ELF-1 (cell line): ENCODE data around the gene CPLX4.
A peak's percentile ranks its signal among the peaks of the same experiment; 100 is the strongest.
"Not testable (repeated sequence)": the region's sequence is repeated elsewhere in the genome, so short reads cannot be mapped to it uniquely, and the experiment has no call there.

Experiments
- DNase-seq: peaks from one replicate; pipeline ENCODE4 v3.0.0-alpha.2; 2016; ENCODE audit warnings: low read depth, low spot score

The CPLX4 gene

DNA sequence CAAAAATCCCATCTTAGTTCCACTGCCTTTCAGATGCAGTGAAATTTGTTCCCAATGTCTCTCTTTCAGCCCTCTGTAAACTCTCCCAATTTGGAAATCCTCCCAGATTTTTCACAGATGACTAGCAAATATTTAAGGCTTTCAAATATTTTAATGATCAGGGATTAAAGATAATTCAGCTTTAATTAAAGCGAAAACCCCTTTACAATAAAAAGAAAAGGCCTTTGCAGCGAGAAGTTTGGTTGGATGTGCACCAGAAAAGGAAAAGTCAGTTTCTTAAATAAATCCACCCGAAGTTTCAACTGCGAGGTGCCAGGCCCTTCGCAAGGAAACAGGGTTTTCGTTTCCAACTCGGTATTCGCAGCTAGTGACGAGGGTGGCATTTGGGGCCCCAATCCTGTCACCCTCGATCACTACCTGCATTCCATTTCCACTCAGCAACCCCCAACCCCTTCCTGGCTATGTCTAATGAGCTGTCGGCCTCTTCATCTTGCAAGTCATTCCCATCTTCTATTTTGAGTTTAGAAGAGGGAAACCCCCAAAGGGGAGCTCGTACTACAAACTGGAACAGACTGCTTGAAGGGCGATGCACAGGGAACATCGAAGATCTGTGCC lies 46.7 kb downstream of the CPLX4 start:
- DNase-seq: no peak

DNA sequence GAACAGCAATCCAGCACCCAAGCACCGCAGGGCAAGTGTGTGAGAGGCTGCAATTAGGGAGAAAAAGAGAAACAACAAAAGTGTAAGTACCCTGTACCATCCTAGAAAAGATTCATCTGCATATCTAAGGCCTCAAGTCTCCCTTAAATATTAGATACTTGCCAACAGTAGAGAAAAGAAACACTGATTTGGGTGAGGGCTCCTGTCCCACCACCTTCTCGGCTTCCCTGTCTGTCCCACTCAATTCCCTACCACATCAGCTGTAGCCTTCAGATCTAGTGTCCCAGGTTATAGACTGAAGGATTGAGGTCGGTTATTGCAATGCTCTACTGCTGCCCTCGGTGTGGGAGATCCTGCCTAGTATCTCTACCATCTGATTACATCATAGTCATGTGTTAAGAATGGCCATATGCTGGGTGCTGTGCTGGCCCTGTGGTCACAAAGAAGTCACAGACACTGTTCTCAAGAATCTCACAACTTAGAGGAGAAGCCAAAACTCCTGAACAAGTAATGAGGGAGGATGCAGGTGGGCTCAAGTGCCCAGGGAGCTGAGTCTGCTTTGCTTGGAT lies 47.7 kb downstream of the CPLX4 start:
- DNase-seq: no peak

DNA sequence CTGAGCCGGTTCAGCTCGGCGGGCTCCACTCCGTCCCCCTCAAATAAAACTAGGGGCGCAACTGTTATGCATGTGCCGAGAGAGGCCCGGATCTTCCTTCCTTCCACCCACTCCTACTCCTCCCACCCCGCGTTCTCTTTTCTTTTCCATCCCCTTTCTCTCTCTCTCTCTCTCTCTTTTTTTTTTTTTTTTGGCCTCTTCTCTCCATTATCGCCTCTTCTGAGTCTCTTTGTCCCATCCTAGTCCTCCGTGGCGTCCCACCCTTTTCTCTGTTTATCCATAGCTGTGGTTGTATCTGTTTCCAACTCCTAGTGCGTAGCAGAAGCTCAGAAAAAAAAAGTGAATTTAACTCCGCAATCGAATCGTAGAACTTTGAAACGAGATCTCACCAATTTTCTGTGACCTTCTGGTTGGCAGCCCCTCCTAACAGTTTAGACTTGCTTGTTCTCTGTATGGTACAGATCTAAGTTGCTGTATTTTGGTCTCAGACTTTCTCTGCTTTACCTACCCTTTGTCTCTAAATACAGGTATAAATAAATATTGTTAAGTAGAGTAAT lies 48.8 kb downstream of the CPLX4 start:
- DNase-seq: no peak

DNA sequence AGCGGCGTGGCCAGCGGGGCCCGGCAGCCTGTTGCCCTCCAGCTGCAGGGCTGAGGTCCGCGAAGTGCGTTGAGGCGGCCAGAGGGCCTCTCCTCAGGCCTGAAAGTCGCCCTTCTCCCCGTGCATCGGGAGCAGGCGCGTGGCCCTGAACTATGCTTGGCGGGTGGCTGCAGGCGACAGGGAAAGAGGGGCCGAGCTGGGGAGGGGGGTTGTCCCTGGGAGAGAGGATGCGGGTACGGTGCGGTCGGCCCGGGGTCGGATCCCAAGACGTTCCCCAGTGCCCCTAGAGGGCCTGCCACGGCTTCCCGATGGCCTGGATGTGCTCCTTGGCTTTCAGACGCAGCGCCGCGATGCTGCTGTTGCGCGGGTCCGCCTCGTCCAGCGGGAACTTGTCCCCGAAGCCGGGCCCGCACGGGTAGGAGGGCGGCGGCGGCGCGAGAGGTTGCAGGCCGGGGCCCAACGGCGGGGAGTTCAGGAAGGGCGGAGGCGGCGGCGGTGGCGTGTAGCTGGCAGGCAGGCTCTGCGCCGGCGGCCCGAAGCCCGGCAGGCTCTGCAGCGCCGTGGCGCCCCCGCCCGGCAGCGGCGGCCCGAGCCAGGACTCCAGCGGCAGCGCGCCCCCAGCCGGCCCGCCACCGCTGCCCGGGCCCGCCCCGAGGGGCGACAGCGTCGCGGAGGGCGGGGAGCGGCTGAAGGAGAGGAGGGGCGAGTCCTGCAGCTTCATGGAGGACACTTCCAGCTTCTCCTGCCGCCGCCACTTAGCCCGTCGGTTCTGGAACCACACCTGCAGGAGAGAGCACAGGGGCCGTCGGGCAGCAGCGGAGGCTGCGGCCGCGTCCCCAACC lies 49.5 kb downstream of the CPLX4 start:
- DNase-seq: peak; percentile 79

DNA sequence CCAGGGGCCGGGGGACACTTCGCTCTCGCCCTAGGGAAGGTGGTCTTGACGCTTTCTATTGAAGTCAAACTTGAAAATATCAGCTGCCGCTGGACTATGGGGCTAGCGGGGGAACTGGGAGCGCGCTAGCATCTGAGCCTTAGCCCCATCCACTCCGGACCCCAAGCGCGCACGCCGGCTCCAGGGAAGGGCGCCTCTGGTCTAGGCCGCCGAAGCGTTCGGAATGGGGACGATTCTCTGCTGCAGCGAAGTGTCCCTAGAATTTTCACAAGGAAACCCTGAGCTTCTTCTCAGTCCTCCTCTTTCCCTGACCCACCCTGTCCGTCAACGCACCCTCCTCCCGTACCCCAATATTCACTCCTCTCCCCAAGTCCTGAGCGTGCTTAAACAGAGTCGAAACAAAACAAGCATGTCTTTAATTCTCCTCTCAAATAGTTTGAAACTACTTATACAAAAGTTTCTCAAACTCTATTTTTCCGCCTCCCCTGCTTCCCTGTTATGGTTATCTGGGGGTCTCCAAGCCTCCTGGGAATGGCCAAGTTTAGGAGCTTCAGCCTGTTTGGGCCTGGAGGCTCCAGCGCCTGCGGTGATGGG lies 50.2 kb downstream of the CPLX4 start:
- DNase-seq: no peak

DNA sequence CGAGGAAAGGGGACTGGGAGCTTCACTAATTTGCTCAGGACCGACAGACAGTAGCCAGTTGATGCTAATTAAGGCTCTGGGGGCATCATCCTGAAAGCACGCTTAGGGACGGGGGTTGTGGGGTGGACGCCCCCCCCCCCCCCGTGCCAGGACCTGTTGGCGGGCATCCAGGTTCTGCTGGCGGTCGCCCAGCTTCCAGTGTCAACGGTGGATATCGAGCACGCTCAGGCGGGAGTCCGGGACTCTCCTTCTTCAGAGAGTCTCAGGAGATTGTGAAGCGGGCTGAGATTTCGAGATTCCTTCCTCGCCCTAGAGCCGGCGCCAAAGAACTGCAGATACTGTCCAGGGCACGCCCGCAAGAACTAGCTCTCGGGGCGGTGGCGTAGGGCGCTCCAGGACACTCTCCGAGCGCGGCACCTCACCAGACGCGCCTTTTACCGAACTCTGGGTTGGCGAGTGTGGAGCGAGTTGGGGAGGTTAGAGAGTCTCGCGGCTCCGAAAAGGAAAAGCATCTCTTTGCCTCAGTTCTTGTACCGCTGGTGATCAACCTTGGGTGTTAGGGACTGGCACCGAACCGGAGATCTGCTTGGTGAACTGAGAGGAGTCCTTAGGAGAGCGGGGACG lies 50.8 kb downstream of the CPLX4 start:
- DNase-seq: peak; percentile 52

DNA sequence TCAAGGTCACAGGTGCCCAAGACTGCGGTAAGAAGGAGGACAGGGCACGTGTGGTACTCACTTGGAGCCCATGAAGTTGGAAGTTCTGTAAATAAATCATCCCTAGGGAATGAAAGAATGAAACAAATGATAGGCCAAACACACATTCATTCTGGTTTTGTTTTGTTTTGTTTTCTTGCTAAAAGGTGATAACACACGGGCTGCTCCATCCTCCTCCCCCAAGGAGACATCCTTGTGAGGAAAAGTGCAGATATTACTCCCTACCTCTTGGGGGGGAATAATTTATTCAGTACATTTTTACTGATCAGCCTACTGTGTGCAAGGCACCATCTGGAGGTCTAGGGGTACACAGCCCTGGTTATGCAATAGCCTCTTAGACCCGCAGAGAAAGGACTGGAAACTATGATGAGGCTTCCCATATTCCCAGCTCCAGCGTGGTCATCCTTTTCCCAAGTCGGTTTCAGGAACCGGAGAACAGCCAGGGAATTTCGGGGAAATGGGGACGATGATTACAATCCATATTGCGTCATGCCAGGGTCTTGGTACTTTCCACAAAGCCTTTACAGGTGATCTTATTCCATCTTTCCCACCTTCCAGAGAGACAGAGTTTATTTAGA lies 51.5 kb downstream of the CPLX4 start:
- no peak for DNase-seq

DNA sequence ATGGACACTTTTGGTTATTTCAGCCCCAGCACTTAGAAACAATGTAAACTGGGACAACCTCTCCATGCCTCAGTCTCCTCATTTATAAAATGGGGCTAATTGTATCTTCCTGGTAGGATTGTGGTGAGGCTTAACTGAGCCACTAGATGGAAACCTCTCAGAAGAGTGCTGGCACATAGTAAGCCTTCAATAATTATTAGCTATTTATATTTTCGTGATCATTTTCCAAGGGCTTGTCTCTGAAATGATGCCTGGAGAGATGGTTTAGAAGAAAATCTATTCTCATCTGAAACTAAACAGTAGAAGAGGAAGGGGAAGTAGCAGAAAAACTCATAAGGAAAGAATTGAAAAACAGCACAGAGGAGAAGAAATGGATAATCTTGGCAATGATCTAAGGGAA lies 52.0 kb downstream of the CPLX4 start:
- no peak for DNase-seq

DNA sequence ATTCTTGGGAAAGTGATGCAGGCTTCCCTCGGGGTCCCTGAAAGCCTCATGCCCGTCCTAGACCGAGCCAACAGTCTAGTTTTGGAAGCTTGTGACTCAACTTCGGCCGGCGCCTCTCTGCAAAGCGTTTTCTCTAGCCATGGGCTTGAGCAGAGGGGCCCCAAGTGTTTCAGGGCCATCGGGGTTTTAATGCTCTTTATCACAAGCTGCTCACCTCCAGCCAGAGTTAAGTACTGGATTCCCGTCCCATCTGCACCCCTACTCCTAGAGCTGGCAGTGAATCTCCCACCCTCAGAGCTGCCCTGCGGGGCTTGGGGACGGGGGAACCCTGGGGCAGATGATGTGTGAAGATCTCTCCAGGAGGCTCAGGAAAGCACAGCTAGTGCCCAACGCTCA lies 52.5 kb downstream of the CPLX4 start:
- DNase-seq: no peak

DNA sequence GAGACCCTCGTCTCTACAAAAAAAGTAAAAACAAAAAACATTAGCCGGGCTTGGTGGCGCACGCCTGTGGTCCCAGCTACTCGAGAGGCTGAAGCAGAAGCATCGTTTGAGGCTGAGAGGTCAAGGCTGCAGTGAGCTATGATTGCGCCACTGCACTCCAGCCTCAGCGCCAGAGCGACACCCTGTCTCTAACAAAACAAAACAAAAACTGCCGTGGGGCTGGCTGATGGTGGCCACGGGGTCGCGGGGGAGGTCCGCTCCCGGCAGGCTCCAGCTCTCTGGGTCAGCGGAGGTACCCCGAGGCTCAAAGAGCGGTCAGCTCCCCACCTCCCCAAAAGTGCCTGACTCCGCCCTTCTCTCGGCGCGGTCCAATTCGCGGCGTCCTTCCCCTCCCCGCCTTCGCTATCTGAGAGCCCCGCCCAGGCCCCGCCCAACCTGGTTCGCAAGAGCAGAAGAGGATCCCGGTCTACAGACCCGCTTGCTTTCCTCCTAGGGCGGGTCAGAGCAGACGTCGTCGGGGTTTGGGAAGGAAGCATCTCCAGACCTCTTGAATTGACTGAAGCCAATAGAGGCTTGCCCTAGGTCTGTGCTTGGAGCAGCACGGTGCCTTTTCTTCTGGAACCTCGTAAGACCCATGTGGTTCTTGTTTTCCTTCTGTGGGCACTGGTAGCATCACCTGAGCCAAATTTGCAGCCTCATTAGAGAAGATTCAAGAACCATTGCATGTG lies 53.0 kb downstream of the CPLX4 start:
- DNase-seq: peak; percentile 54

DNA sequence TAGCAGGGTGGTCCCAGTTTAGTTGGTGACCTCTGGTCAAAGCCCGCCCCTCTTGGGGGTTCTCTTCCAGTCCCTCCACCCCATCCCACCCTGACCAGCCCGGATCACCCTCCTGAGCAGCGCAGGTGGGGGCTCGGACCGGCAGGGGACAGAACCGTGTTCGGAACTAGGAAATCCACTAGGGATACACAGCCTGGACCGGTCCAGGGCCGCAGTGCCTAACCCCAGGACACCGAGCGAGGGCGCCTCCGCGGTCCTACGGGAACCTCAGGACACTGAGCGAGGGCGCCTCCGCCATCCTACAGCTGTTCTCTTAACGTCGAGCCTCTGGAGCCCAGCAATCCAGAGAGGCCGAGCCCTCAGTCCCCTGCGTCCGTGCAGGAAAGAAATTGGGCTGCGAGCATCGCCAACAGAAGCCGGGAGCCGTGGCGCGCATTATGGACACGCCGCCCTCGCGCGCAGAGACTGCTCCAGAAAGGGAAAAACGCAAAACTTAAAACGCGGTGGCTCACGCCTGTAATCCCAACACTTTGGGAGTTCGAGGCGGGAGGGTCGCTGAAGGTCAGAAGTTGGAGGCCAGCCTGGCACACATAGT lies 53.7 kb downstream of the CPLX4 start:
- no peak for DNase-seq

DNA sequence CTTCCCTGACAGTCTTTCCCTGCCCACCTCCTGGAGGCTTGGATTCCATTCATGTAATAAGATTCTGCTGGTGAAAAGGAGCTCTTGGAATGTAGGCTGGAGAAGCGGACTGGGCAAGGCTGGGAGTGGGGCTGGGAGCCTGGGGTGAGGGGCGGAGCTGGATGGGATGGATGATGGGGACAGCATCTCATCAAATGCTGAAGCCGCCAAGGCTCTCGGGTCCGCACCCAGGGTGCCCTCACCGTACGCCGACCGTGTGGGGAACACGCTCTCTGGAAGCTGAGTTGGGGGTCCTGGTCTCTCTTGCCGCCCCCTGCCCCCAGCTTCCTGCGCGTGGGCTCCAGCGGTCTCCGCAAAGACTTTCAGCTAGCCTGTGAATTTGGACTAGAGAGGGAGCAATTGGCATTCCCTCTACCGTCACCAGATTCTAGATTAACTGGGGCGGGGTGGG lies 54.3 kb downstream of the CPLX4 start:
- peak; percentile 45 for DNase-seq

DNA sequence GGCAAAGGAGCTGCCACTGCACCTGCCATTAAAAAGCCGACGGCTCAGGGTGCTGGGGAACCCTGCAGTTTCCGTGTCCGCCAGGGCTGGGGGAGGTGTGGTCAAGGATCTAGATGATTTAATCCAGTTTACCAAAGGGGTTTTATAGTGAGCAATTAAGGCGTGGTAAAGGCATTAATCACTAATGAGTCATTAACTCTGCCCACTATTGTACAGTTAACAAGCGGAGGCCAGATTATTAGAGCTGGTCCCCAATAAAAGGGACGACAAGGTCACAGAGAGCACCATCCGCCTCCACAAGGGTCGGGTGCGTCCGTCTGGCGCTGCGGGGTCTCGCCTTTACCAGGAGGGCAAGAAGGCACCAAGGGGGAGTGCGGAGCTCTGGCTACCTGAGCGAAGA lies 54.8 kb downstream of the CPLX4 start:
- no peak for DNase-seq

DNA sequence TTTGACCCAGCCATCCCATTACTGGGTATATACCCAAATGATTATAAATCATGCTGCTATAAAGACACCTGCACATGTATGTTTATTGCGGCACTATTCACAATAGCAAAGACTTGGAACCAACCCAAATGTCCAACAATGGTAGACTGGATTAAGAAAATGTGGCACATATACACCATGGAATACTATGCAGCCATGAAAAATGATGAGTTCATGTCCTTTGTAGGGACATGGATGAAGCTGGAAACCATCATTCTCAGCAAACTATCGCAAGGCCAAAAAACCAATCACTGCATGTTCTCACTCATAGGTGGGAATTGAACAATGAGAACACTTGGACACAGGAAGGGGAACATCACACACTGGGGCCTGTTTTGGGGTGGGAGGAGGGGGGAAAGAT lies 56.2 kb downstream of the CPLX4 start:
- DNase-seq: not testable (repeated sequence)

DNA sequence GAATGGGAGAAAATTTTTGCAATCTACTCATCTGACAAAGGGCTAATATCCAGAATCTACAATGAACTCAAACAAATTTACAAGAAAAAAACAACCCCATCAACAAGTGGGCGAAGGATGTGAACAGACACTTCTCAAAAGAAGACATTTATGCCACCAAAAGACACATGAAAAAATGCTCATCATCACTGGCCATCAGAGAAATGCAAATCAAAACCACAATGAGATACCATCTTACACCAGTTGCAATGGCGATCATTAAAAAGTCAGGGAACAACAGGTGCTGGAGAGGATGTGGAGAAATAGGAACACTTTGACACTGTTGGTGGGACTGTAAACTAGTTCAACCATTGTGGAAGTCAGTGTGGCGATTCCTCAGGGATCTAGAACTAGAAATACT lies 56.6 kb downstream of the CPLX4 start:
- not testable (repeated sequence) for DNase-seq

DNA sequence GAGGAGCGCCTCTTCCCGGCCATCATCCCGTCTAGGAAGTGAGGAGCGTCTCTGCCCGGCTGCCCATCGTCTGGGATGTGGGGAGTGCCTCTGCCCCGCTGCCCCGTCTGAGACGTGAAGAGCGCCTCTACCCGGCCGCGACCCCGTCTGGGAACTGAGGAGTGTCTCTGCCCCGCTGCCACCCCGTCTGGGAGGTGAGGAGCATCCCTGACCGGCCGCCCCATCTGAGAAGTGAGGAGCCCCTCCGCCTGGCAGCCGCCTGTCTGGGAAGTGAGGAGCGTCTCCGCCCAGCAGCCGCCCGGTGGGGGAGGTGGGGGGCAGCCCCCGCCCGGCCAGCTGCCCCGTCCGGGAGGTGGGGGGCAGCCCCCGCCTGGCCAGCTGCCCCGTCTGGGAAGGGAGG lies 63.0 kb downstream of the CPLX4 start:
- not testable (repeated sequence) for DNase-seq

DNA sequence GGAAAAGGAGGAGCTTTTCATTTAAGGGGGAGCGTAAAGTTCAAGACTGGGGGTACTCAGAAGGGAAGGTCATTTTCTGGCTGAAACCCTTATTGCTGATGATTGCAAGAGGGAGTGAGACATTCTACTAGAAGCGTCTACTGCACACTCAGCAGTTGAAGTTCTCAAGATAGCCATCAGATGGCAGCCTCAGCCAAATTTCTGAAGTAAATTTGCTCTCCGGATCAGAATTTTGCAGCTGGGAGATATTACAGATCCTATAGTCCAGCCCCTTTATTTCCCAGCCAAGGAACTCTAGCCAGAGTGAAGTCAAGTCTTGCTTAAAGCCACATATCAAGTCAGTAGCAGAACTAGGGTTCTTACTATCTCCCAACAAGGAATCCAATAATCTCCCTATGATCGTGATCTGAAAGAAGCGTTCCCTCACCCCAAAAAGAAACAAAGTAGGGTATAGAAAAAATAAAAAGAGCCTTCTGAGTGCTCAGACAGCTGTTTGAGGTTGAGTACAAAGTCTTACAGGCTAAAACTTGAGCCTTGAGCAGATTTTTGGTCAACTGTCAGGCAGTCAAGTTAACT lies 69.2 kb downstream of the CPLX4 start:
- DNase-seq: peak; percentile 45

DNA sequence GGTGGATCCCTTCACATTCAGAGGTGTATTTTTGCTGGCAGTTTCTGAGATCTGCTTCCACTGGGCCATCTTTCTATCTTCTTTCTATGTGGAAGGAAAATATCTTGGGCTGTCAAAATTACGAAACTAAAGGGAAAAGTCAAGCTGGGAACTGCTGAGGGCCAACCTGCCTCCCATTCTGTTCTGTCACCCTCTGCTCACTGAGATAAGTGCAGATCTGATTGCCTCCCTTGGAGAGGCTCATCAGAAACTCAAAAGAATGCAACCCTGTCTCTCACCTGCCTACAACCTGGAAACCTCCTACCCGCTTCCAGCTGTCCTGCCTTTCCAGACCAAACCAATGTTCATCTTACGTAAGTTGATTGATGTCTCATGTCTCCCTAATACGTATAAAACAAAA lies 71.7 kb downstream of the CPLX4 start:
- DNase-seq: no peak
